ENCODE results near the gene NAPG.

The NAPG gene

DNA sequence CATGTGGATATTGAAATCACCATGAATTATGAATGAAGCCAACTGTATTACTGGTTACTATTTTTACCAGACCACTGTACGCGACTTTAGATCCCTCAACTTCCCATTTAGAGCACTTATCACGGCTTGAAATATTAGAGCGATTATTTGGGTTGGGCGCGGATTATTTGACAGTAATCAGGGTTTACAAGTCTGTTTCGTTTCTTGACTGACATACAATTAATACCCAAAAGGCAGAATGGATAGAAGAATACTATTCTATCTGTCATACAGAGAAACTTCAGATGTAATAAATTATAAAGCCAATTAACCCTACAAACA, 496 bp upstream of the NAPG start:
- peak overlapping the region; percentile 88 to 97 for H3K4me3 ChIP-seq (replicated peaks in 1 of 2; ENCODE audit: low read depth in 2 of 2, low read length in 2 of 2)
- no peak for DNase-seq (ENCODE audit: low read depth in 2 of 2)
- TF ChIP-seq, protein P1, sequence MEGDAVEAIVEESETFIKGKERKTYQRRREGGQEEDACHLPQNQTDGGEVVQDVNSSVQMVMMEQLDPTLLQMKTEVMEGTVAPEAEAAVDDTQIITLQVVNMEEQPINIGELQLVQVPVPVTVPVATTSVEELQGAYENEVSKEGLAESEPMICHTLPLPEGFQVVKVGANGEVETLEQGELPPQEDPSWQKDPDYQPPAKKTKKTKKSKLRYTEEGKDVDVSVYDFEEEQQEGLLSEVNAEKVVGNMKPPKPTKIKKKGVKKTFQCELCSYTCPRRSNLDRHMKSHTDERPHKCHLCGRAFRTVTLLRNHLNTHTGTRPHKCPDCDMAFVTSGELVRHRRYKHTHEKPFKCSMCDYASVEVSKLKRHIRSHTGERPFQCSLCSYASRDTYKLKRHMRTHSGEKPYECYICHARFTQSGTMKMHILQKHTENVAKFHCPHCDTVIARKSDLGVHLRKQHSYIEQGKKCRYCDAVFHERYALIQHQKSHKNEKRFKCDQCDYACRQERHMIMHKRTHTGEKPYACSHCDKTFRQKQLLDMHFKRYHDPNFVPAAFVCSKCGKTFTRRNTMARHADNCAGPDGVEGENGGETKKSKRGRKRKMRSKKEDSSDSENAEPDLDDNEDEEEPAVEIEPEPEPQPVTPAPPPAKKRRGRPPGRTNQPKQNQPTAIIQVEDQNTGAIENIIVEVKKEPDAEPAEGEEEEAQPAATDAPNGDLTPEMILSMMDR (IDR thresholded peaks at IDR 0.05; ENCODE audit: low read depth, low read length) = no peak

DNA sequence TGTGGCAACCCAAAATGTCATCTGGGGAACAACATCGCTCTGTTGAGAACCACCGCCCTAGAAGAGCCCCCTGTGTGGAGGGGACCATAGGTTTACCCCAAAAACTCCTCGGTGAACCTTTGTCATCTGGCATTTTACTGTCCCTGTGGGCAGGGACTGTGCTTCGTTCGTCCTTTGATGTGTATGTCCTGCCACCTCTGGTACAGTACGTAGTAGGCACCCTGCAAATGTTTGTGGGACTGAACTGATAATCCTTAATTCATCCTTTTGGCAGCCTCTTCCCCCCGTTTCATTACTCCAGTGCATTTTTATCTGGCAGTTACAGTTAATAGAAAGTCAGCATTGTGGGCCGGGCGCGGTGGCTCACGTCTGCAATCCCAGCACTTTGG, 728 bp downstream of the NAPG start:
- DNase-seq (ENCODE audit: low read depth in 2 of 2) = peak in 1 of 2 donors; percentile 17
- TF ChIP-seq, protein P1 (IDR thresholded peaks at IDR 0.05; ENCODE audit: low read depth, low read length) = no peak

DNA sequence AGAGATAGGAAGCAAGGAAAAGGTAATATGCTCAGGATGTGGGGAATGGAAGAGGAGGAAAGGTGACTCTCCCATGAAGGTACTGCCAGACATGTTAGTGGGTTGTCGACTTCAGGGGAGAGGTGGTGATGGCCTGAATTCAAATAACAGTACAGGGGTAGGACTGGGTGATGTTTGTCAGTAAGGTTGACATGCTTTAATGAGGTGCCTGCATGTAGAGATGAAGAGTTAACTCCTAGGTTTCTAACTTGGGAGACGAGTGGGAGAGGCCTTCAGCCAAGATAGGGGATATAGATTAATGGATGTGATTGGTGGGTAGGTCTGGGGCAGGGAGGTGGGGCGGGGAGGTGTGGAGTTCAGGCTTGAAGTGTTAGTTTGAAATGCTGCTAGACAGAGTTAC, 2.6 kb downstream of the NAPG start:
- no peak for DNase-seq (ENCODE audit: low read depth in 2 of 2)
- H3K4me3 ChIP-seq (replicated peaks in 1 of 2; ENCODE audit: low read depth in 2 of 2, low read length in 2 of 2) = no peak overlapping the region
- TF ChIP-seq, protein P1 (IDR thresholded peaks at IDR 0.05; ENCODE audit: low read depth, low read length) = no peak

More for the DNA sequence above, 728 bp downstream of the NAPG start:
- H3K4me3 ChIP-seq (replicated peaks in 1 of 2; ENCODE audit: low read depth in 2 of 2, low read length in 2 of 2) = peak overlapping the region; percentile 88 to 97

DNA sequence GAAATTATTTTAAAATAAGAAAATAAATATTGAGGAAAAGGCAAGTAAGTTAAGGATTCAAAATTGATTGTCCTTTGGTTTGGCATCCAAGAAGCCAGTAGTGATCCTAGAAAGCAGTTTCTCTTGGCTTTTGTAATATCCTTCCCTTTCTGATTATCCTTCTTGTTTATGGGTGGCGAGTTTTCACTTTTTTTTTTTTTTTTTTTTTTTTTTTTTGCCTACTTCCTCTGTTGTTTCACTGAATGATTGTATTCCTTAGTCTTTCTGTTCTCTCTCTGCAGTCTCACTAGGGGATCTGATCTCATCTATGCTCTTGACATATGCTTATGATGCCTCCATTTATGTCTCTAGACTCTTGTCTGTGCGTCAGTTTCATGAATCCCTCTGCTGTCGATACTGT, 4.2 kb downstream of the NAPG start:
- H3K4me3 ChIP-seq (replicated peaks in 1 of 2; ENCODE audit: low read depth in 2 of 2, low read length in 2 of 2) = no peak overlapping the region
- DNase-seq (ENCODE audit: low read depth in 2 of 2) = no peak
- TF ChIP-seq, protein P1 (IDR thresholded peaks at IDR 0.05; ENCODE audit: low read depth, low read length) = no peak

DNA sequence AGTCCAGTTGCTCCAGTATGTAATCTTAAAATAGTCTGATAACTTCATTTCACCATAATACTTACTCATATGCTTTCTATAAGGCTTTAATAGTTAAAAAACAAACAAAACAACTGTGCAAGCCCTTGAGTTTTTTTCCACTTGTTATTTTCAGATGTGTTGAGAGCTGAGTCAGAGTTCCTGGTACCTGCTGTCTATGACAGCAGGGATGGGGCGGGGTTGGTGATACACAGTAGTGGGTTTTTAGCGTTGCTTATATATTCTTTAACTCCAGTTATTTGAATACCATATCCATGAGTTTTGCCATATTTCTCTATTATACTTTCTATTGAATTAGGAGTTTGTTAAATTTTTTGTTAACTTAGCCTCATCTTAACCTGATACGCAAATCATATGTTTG, 5.0 kb downstream of the NAPG start:
- TF ChIP-seq, protein P1 (IDR thresholded peaks at IDR 0.05; ENCODE audit: low read depth, low read length) = no peak
- H3K4me3 ChIP-seq (replicated peaks in 1 of 2; ENCODE audit: low read depth in 2 of 2, low read length in 2 of 2) = no peak overlapping the region
- peak in 1 of 2 donors; percentile 34 for DNase-seq (ENCODE audit: low read depth in 2 of 2)

GRCh38 chr18:10533111-10533510, 7.3 kb downstream of the NAPG start:
- H3K4me3 ChIP-seq (replicated peaks in 1 of 2; ENCODE audit: low read depth in 2 of 2, low read length in 2 of 2) = no peak overlapping the region
- TF ChIP-seq, protein P1 (IDR thresholded peaks at IDR 0.05; ENCODE audit: low read depth, low read length) = no peak
- DNase-seq (ENCODE audit: low read depth in 2 of 2) = no peak

GRCh38 chr18:10536280-10536679, 10.5 kb downstream of the NAPG start:
- TF ChIP-seq, protein P1 (IDR thresholded peaks at IDR 0.05; ENCODE audit: low read depth, low read length) = no peak
- peak in 1 of 2 donors; percentile 48 for DNase-seq (ENCODE audit: low read depth in 2 of 2)
- no peak overlapping the region for H3K4me3 ChIP-seq (replicated peaks in 1 of 2; ENCODE audit: low read depth in 2 of 2, low read length in 2 of 2)

All from cardiac fibroblast (primary cell).